GM12801 (cell line): ENCODE results near the gene MCOLN3.

ENCODE experiments used
- TF ChIP-seq, protein P1 (sequence below): IDR thresholded peaks from one replicate; pipeline ENCODE4 v1.5.1; 2011; ENCODE audit warnings: control low read depth; ENCODE audit not compliant: insufficient read length; ENCODE audit errors: extremely low read depth

MCOLN3 gene

DNA sequence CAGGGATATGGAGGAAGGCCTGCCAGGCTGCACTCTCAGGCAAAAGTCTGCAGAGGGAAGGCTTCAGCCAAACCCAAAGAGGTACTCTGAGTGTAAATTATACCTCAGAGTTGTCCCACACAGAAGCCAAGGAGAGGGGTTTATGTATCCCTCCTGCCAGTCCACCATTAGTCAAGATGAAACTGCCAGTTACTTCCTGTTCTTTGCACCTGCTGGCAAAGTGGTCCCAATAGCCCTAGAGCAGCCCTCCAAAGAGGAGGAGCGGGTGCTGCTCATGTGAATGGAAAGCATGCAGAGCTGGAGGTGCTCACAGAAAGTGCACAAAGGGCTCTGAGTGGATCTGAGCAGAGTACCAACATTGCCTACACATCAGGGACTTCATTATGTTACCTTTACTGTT, 37.1 kb upstream of the MCOLN3 start:
- TF ChIP-seq, protein P1, sequence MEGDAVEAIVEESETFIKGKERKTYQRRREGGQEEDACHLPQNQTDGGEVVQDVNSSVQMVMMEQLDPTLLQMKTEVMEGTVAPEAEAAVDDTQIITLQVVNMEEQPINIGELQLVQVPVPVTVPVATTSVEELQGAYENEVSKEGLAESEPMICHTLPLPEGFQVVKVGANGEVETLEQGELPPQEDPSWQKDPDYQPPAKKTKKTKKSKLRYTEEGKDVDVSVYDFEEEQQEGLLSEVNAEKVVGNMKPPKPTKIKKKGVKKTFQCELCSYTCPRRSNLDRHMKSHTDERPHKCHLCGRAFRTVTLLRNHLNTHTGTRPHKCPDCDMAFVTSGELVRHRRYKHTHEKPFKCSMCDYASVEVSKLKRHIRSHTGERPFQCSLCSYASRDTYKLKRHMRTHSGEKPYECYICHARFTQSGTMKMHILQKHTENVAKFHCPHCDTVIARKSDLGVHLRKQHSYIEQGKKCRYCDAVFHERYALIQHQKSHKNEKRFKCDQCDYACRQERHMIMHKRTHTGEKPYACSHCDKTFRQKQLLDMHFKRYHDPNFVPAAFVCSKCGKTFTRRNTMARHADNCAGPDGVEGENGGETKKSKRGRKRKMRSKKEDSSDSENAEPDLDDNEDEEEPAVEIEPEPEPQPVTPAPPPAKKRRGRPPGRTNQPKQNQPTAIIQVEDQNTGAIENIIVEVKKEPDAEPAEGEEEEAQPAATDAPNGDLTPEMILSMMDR, result no peak

GRCh38 chr1:85078903-85079302, 30.6 kb upstream of the MCOLN3 start:
- TF ChIP-seq, protein P1, result no peak

DNA sequence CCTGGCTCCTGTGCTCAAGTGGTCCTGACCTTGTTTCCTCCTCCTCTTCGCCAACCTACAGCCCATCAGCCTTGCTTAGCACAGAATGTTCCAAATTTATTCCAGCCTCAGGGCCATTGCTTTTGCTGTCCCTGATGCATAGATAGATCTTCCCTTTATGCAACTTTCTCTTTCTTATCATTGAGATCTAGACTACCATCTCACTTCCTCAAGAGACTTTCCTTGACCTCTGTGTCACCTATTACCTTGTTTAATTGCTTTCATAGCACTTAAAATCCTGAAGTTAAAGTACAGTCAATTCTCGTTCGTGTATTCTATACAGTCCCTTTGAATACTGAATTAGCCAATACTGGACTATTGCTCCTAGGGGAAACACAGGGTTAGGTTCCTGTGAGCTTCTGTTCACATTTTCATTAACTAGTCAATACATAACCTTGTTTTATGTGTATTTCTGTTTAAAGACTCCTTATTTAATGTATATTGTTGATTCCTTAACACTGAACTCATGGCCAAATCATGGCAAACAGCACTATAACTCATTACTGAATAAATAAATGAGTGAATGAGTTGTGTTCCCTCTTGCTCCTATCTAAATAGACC, 26.2 kb upstream of the MCOLN3 start:
- TF ChIP-seq, protein P1, result no peak

- TF ChIP-seq, protein P1, result no peak
Measured at GRCh38 chr1:85070972-85071492, 22.7 kb upstream of the MCOLN3 start.

GRCh38 chr1:85068846-85069245, 20.5 kb upstream of the MCOLN3 start:
- TF ChIP-seq, protein P1, result no peak

DNA sequence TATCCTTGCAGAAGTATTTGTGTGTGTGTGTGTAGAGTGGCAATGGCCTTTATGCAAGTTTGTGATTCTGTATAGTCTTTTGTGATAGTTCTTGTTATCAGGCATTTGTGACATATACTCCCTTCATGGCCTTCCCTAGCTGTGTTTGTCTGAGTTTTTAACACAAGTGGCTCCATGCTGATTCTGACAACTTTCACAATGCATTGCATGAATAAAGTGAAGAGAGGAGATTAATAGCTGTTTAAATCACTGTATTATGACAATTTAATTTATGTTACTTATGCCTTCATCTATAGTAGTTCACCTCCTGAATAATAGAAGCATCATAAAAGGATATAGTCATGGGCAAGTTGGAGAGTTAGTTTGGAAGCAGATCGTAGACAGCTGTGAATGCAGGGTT, 17.2 kb upstream of the MCOLN3 start:
- TF ChIP-seq, protein P1, result no peak

DNA sequence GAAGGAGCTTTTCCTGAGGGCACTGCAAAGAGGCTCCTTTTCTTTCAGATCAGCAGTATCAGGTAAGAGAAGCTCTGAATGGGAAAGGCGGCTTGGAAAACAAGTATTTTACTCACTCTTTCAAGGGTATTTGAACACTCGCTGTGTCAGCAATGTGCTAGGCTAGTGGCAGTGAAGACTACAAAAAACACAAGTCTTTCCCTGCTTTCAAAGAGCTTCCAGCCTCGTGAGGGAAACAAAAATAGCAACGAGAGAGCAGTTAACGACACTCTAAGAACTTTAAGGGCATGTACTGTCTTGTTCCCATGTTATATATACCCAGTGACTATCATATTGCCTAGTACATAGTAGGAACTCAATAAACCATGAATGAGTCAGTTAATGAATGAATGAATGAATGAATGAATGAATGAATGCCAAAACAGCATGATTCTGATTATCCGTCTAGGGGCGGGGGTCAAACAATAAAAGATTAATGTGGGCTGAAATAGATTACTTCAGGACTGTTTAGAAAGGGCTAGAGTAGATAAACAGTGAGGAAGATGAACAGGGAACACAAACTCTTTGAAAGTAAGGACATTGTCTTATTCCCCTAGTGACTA, 14.2 kb upstream of the MCOLN3 start:
- TF ChIP-seq, protein P1, result no peak
